DOHH2 (cell line): ENCODE results near the gene TMPO.

Experiments
- CTCF ChIP-seq: fragments of 200-600 bp; sonication (generic); IDR thresholded peaks from one replicate; pipeline ENCODE4 v1.5.1; 2014; ENCODE audit warnings: antibody characterized with exemption, mild to moderate bottlenecking, low read depth, low read length; ENCODE audit not compliant: poor library complexity, severe bottlenecking
- EZH2phosphoT487 ChIP-seq: fragments of 200-600 bp; sonication (generic); IDR thresholded peaks from 2 replicates; pipeline ENCODE4 v1.6.1; 2017; ENCODE audit warnings: borderline replicate concordance, mild to moderate bottlenecking, antibody characterized with exemption, low read length, moderate library complexity, mixed read lengths

GRCh38 chr12:98503592-98504367, 11.6 kb upstream of the TMPO start:
- TF ChIP-seq CTCF (no peak), EZH2phosphoT487 (no peak)
